Measurements from ENCODE around the gene SGMS1. TPM values are rescaled to one million over a fixed set of nuclear protein-coding genes. Genes with fewer than 3 reads are reported as not detected.

Gene SGMS1
- total and polyA plus RNA-seq, 2 donors (not counting 1 experiment from before 2014, with no cell fraction given): 39.9 to 82.1 TPM

DNA sequence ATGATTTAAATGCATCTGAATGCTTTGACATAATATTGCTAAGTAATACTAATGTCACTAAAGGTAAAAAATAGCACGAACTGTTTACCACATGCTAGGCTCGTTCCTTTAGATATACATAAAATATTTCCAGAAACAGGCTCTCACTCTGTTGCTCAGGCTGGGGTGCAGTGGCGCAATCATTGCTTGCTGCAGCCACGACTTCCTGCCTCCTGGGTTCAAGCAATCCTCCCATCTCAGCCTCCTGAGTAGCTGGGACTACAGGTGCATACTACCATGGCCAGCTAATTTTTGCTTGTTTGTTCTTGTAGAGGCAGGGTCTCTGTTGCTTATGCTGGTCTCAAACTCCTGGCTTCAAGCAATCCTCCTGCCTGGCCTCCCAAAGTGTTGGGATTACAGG, 183.3 kb downstream of the SGMS1 start:
- Histone ChIP-seq H3K9ac (ENCODE audit: insufficient read depth, low read length) (no peak overlapping the region), H2AFZ (ENCODE audit: low read length) (no peak overlapping the region), H3K4me2 (ENCODE audit: extremely low read depth, insufficient read depth, low read length) (no peak overlapping the region), H3K27me3 (ENCODE audit: control insufficient read depth, insufficient read depth, low read length) (no peaks in the 10 kb centered on the region), H3K79me2 (ENCODE audit: control insufficient read depth, insufficient read depth, low read length) (no peaks in the 10 kb centered on the region), H3K36me3 (ENCODE audit: control insufficient read depth, insufficient read depth, low read length) (no peaks in the 10 kb centered on the region), H3K27ac (ENCODE audit: insufficient read depth, low read length) (no peak overlapping the region), H3K4me3 (replicated peaks in 1 of 4; ENCODE audit: control extremely low read depth in 1 of 4, insufficient read depth in 1 of 4, low read depth in 3 of 4, low read length in 4 of 4) (no peak overlapping the region), H3K4me1 (ENCODE audit: control insufficient read depth, extremely low read depth, insufficient read depth, low read length) (no peaks in the 10 kb centered on the region), H3K9me3 (ENCODE audit: control insufficient read depth, insufficient read depth, low read depth, low read length) (no peaks in the 10 kb centered on the region), H4K20me1 (ENCODE audit: control insufficient read depth, extremely low read depth, insufficient read depth, low read length) (no peaks in the 10 kb centered on the region)
- no peak for DNase-seq (ENCODE audit: low read depth in 2 of 2)
- TF ChIP-seq, protein P1, sequence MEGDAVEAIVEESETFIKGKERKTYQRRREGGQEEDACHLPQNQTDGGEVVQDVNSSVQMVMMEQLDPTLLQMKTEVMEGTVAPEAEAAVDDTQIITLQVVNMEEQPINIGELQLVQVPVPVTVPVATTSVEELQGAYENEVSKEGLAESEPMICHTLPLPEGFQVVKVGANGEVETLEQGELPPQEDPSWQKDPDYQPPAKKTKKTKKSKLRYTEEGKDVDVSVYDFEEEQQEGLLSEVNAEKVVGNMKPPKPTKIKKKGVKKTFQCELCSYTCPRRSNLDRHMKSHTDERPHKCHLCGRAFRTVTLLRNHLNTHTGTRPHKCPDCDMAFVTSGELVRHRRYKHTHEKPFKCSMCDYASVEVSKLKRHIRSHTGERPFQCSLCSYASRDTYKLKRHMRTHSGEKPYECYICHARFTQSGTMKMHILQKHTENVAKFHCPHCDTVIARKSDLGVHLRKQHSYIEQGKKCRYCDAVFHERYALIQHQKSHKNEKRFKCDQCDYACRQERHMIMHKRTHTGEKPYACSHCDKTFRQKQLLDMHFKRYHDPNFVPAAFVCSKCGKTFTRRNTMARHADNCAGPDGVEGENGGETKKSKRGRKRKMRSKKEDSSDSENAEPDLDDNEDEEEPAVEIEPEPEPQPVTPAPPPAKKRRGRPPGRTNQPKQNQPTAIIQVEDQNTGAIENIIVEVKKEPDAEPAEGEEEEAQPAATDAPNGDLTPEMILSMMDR (conservative IDR thresholded peaks at IDR 0.05 in 1 of 2, IDR thresholded peaks at IDR 0.05 in 1 of 2; ENCODE audit: low read depth in 1 of 2, low read length in 2 of 2): no peak
- no peak for TF ChIP-seq EZH2 (IDR thresholded peaks at IDR 0.05; ENCODE audit: low read length, missing control alignments)

DNA sequence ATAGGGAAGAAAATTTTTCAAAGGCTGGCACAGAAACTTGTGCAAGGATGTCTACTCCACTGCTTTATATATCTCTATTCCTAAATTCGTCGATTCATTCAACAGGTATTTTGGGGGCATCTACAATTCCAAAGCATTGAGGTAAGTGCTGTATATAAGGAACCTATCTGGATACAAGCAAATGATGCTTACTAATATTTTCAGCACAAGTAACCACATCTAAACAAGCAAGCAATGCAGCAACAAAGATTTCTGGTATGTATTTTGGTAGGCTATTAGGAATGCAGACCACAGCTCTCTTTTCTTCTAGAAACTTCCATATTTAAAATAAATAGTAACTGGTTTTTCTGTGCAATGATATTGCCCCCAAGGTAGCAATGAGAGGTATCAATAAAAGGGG, 183.9 kb downstream of the SGMS1 start:
- TF ChIP-seq, protein P1 (conservative IDR thresholded peaks at IDR 0.05 in 1 of 2, IDR thresholded peaks at IDR 0.05 in 1 of 2; ENCODE audit: low read depth in 1 of 2, low read length in 2 of 2): no peak
- TF ChIP-seq EZH2 (IDR thresholded peaks at IDR 0.05; ENCODE audit: low read length, missing control alignments): no peak
- peak in 1 of 2 donors; percentile 69 for DNase-seq (ENCODE audit: low read depth in 2 of 2)
- no peak overlapping the region for H3K27ac ChIP-seq (ENCODE audit: insufficient read depth, low read length)
- no peak overlapping the region for H3K9ac ChIP-seq (ENCODE audit: insufficient read depth, low read length)
- H3K79me2 ChIP-seq (ENCODE audit: control insufficient read depth, insufficient read depth, low read length): no peaks in the 10 kb centered on the region
- no peaks in the 10 kb centered on the region for H4K20me1 ChIP-seq (ENCODE audit: control insufficient read depth, extremely low read depth, insufficient read depth, low read length)
- no peak overlapping the region for H2AFZ ChIP-seq (ENCODE audit: low read length)
- no peaks in the 10 kb centered on the region for H3K27me3 ChIP-seq (ENCODE audit: control insufficient read depth, insufficient read depth, low read length)
- H3K9me3 ChIP-seq (ENCODE audit: control insufficient read depth, insufficient read depth, low read depth, low read length): no peaks in the 10 kb centered on the region
- no peaks in the 10 kb centered on the region for H3K36me3 ChIP-seq (ENCODE audit: control insufficient read depth, insufficient read depth, low read length)
- no peak overlapping the region for H3K4me2 ChIP-seq (ENCODE audit: extremely low read depth, insufficient read depth, low read length)
- no peak overlapping the region for H3K4me3 ChIP-seq (replicated peaks in 1 of 4; ENCODE audit: control extremely low read depth in 1 of 4, insufficient read depth in 1 of 4, low read depth in 3 of 4, low read length in 4 of 4)
- H3K4me1 ChIP-seq (ENCODE audit: control insufficient read depth, extremely low read depth, insufficient read depth, low read length): no peaks in the 10 kb centered on the region

DNA sequence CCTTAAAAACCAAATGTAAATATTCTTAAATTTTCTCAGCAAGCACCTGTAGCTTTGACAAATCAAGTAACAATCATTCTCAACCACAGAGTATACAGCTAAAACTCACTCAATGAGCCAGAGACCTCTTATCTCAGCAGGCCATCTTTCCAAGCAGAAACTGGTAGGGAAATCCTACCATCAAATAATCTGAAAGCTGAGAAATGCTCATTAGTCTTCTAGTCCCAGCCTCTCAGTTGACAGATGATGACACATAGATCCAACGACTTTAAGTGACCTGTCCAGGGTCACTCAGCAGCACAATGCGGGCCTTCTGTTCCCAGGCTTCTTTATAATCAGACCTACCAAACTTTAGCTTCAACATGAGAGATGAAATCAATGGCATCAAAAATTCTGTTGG, 184.6 kb downstream of the SGMS1 start:
- Histone ChIP-seq H3K4me3 (replicated peaks in 1 of 4; ENCODE audit: control extremely low read depth in 1 of 4, insufficient read depth in 1 of 4, low read depth in 3 of 4, low read length in 4 of 4) (no peak overlapping the region), H3K36me3 (ENCODE audit: control insufficient read depth, insufficient read depth, low read length) (no peaks in the 10 kb centered on the region), H3K9ac (ENCODE audit: insufficient read depth, low read length) (no peak overlapping the region), H3K4me1 (ENCODE audit: control insufficient read depth, extremely low read depth, insufficient read depth, low read length) (no peaks in the 10 kb centered on the region), H3K27me3 (ENCODE audit: control insufficient read depth, insufficient read depth, low read length) (no peaks in the 10 kb centered on the region), H4K20me1 (ENCODE audit: control insufficient read depth, extremely low read depth, insufficient read depth, low read length) (no peaks in the 10 kb centered on the region), H2AFZ (ENCODE audit: low read length) (no peak overlapping the region), H3K79me2 (ENCODE audit: control insufficient read depth, insufficient read depth, low read length) (no peaks in the 10 kb centered on the region), H3K9me3 (ENCODE audit: control insufficient read depth, insufficient read depth, low read depth, low read length) (no peaks in the 10 kb centered on the region), H3K27ac (ENCODE audit: insufficient read depth, low read length) (no peak overlapping the region), H3K4me2 (ENCODE audit: extremely low read depth, insufficient read depth, low read length) (no peak overlapping the region)
- TF ChIP-seq, protein P1 (conservative IDR thresholded peaks at IDR 0.05 in 1 of 2, IDR thresholded peaks at IDR 0.05 in 1 of 2; ENCODE audit: low read depth in 1 of 2, low read length in 2 of 2): no peak
- TF ChIP-seq EZH2 (IDR thresholded peaks at IDR 0.05; ENCODE audit: low read length, missing control alignments): no peak
- no peak for DNase-seq (ENCODE audit: low read depth in 2 of 2)
